SK-N-SH (cell line): Measurements from ENCODE around the gene ME3. TPM values are rescaled to one million over a fixed set of nuclear protein-coding genes. Genes with fewer than 3 reads are reported as not detected.

ENCODE experiments used
- CTCF ChIA-PET: fragments of 300-600, 350-600 bp; formaldehyde crosslinking; extraction: SDS; loops from one replicate; lab custom pipeline; 2021; lab: Yijun Ruan, JAX
- POLR2A ChIA-PET: fragments of 350-600 bp; sonication (Branson Sonifier 250); formaldehyde crosslinking; extraction: SDS; loops from one replicate; lab custom pipeline; 2020; ENCODE audit warnings: antibody characterized with exemption, inconsistent platforms; lab: Yijun Ruan, JAX
- DNase-seq: peaks from one replicate; pipeline ENCODE4 v3.0.0; 2012
- H2AFZ ChIP-seq: fragments of 200-600 bp; sonication (generic); 2 replicates; pipeline ENCODE4 v1.8.1; 2016; ENCODE audit warnings: antibody characterized with exemption, mild to moderate bottlenecking, low read depth
- H3F3A ChIP-seq: fragments of 200-600 bp; sonication (generic); replicated peaks from 2 replicates; pipeline ENCODE3; 2016; ENCODE audit warnings: antibody characterized with exemption, mild to moderate bottlenecking; ENCODE audit not compliant: insufficient read depth
- H3K27ac ChIP-seq, 2 experiments: fragments of 200-500 bp in 1 of 2; fragments of 200-600 bp in 1 of 2; sonication (Bioruptor generic) in 1 of 2; sonication (generic), shearing (Covaris generic) in 1 of 2; 2 replicates each; pipeline versions ENCODE4 v1.5.1 to v1.6.1; 2014 to 2016; ENCODE audit warnings: low read depth in 2 of 2, inconsistent platforms in 1 of 2, low read length in 1 of 2, mild to moderate bottlenecking in 1 of 2, mixed read lengths in 1 of 2
- H3K27me3 ChIP-seq: fragments of 200-600 bp; sonication (generic), shearing (Covaris generic); 2 replicates; pipeline ENCODE4 v1.6.1; 2016; ENCODE audit warnings: mixed run types; ENCODE audit not compliant: insufficient read depth
- H3K36me3 ChIP-seq, 2 experiments: fragments of 200-500 bp in 1 of 2; fragments of 200-600 bp in 1 of 2; sonication (Bioruptor generic) in 1 of 2; sonication (generic) in 1 of 2; replicated peaks in 1 of 2; 2 replicates each; pipeline versions ENCODE3 to v1.5.1; 2014 to 2016; ENCODE audit warnings: low read length in 1 of 2, mild to moderate bottlenecking in 1 of 2; ENCODE audit not compliant: insufficient read depth in 2 of 2, control insufficient read depth in 1 of 2
- H3K4me1 ChIP-seq, 2 experiments: fragments of 200-500 bp in 1 of 2; fragments of 200-600 bp in 1 of 2; sonication (Bioruptor generic) in 1 of 2; sonication (generic), shearing (Covaris generic) in 1 of 2; 2 replicates each; pipeline versions ENCODE4 v1.5.1 to v1.6.1; 2014 to 2016; ENCODE audit warnings: low read depth in 1 of 2, low read length in 1 of 2, mixed run types in 1 of 2; ENCODE audit not compliant: insufficient read depth in 2 of 2, control insufficient read depth in 1 of 2
- H3K4me2 ChIP-seq: fragments of 200-600 bp; sonication (generic), shearing (Covaris generic); 2 replicates; pipeline ENCODE4 v1.6.1; 2017; ENCODE audit warnings: mixed run types
- H3K4me3 ChIP-seq, 2 experiments: fragments of 200-500 bp in 1 of 2; fragments of 200-600 bp in 1 of 2; sonication (Bioruptor generic) in 1 of 2; sonication (generic), shearing (Covaris generic) in 1 of 2; 2 replicates each; pipeline versions ENCODE4 v1.5.1 to v1.8.1; 2014 to 2016; ENCODE audit warnings: low read depth in 2 of 2, inconsistent platforms in 1 of 2, low read length in 1 of 2, mild to moderate bottlenecking in 1 of 2, mixed read lengths in 1 of 2, moderate library complexity in 1 of 2
- H3K79me2 ChIP-seq: fragments of 200-600 bp; sonication (generic); 2 replicates; pipeline ENCODE4 v1.8.1; 2017; ENCODE audit warnings: mild to moderate bottlenecking; ENCODE audit not compliant: insufficient read depth
- H3K9ac ChIP-seq: fragments of 200-600 bp; sonication (generic); 2 replicates; pipeline ENCODE4 v1.6.1; 2017; ENCODE audit warnings: mixed run types
- H3K9me2 ChIP-seq: fragments of 200-600 bp; sonication (generic); 2 replicates; pipeline ENCODE4 v1.6.1; 2017; ENCODE audit warnings: mixed run types
- H3K9me3 ChIP-seq: fragments of 200-600 bp; sonication (generic); 2 replicates; pipeline ENCODE4 v1.6.1; 2017; ENCODE audit warnings: mixed run types, mild to moderate bottlenecking, moderate library complexity
- H4K20me1 ChIP-seq: fragments of 200-600 bp; sonication (generic); 2 replicates; pipeline ENCODE4 v1.6.1; 2017; ENCODE audit warnings: mild to moderate bottlenecking, mixed run types; ENCODE audit not compliant: insufficient read depth
- CTCF ChIP-seq: fragments of 200-600 bp; sonication (generic); IDR thresholded peaks from 2 replicates; pipeline ENCODE4 v1.6.1; 2017; ENCODE audit warnings: antibody characterized with exemption, mild to moderate bottlenecking, moderate library complexity
- EP300 ChIP-seq, 2 experiments: IDR thresholded peaks; 2 replicates each; pipeline versions ENCODE4 v1.4.0 to v1.6.1; 2012; ENCODE audit warnings: borderline replicate concordance in 1 of 2, low read depth in 1 of 2, low read length in 1 of 2
- FOXJ3 ChIP-seq: sonication (generic); formaldehyde crosslinking; IDR thresholded peaks from 2 replicates; pipeline ENCODE4 v1.5.1; 2020; ENCODE audit warnings: mild to moderate bottlenecking, missing genetic modification reagents
- GABPA ChIP-seq: IDR thresholded peaks from 2 replicates; pipeline ENCODE4 v1.4.0; 2012; ENCODE audit warnings: low read depth, mild to moderate bottlenecking
- GATA2 ChIP-seq: sonication (generic); formaldehyde crosslinking; IDR thresholded peaks from 2 replicates; pipeline ENCODE4 v1.5.0; 2020; ENCODE audit warnings: mild to moderate bottlenecking, missing genetic modification reagents
- NFIC ChIP-seq: IDR thresholded peaks from 2 replicates; pipeline ENCODE4 v1.4.0; 2012; ENCODE audit warnings: borderline replicate concordance
- NRF1 ChIP-seq: IDR thresholded peaks from 2 replicates; pipeline ENCODE4 v1.6.1; 2012; ENCODE audit warnings: low read depth, mild to moderate bottlenecking, low read length
- REST ChIP-seq: IDR thresholded peaks from 2 replicates; pipeline ENCODE4 v1.6.1; 2012; ENCODE audit warnings: mild to moderate bottlenecking, low read depth, low read length, moderate library complexity
- RXRA ChIP-seq: IDR thresholded peaks from 2 replicates; pipeline ENCODE4 v1.4.0; 2012; ENCODE audit warnings: low read depth, mild to moderate bottlenecking, borderline replicate concordance
- TEAD4 ChIP-seq: IDR thresholded peaks from 2 replicates; pipeline ENCODE4 v1.4.0; 2012; ENCODE audit warnings: mild to moderate bottlenecking, borderline replicate concordance; ENCODE audit not compliant: insufficient read depth
- USF1 ChIP-seq: IDR thresholded peaks from 2 replicates; pipeline ENCODE4 v1.4.0; 2012; ENCODE audit warnings: low read depth, borderline replicate concordance
- USF2 ChIP-seq: fragments of 150-350 bp; IDR thresholded peaks from 2 replicates; pipeline ENCODE4 v1.6.1; 2017; ENCODE audit warnings: antibody characterized with exemption, low read length, low read depth, borderline replicate concordance
- ZBTB33 ChIP-seq: IDR thresholded peaks from 2 replicates; pipeline ENCODE4 v1.4.0; 2012; ENCODE audit warnings: low read depth, borderline replicate concordance
- WGBS: methylation state at CpG from one replicate; pipeline ENCODE4 v1.1.6; 2017; ENCODE audit warnings: low lambda C conversion rate; 5-methylcytosine and 5-hydroxymethylcytosine counted together
- polyA plus RNA-seq, 3 experiments: library from polyadenylated mRNA; depleted of rRNA; stranded (reverse); fragments of >200 nt; gene quantifications; 2 replicates each; pipeline ENCODE4 v1.2.3, GENCODE V29; 2012

ME3 gene
- polyA plus RNA-seq, 1 of the 3 experiments (the other 2 are of a cell fraction) = 22.0 TPM

GRCh38 chr11:86519064-86519911, 153.1 kb downstream of the ME3 start (continued):
- TF ChIP-seq ZBTB33 (no peak), EP300 (IDR thresholded peaks at IDR 0.05; ENCODE audit: borderline replicate concordance in 1 of 2, low read depth in 1 of 2, low read length in 1 of 2) (peak in 1 of 2 experiments; percentile 60; a peak in 1 of 4 replicates), NFIC (0 out of 2 replicates have a peak, but pooled peaks have one; percentile 36), USF1 (no peak), TEAD4 (peak; percentile 67; the same call in 1 of the 2 replicates), GABPA (no peak), RXRA (peak; percentile 51; the same call in 1 of the 2 replicates), REST (no peak), USF2 (no peak)

DNA sequence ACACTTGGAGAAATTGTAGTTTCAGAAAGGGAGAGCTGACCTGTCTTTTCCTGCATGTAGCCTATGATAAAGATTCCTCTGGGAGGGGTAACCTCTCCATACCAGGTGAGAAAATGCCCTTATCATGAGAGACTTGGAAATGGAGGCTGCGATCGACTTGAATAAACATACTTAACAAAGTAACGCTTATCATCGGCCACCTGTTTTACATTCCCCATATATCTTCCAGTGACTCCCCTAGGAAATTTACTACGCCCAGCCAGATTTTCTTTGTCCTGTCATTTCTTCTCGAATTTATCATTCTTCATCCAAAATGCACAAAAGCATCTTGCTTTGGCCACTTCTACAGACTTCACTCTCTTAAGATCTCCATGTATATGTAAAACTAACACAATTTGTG, 154.2 kb downstream of the ME3 start:
- H3K4me3 ChIP-seq = no peak overlapping the region
- H3K9ac ChIP-seq = peak overlapping the region; percentile 3; the same call in 1 of the 2 replicates
- H3K9me2 ChIP-seq = no peaks in the 10 kb centered on the region
- DNase-seq = no peak
- H3K4me1 ChIP-seq = peaks cover 12 to 39% of the 10 kb centered on the region in 2 experiments
- H4K20me1 ChIP-seq = no peaks in the 10 kb centered on the region
- peak overlapping the region in 1 of 2 experiments; percentile 86; a peak in 3 of 4 replicates for H3K27ac ChIP-seq
- no peaks in the 10 kb centered on the region for H3K36me3 ChIP-seq
- H3K9me3 ChIP-seq = no peaks in the 10 kb centered on the region
- no peaks in the 10 kb centered on the region for H3K79me2 ChIP-seq
- H3F3A ChIP-seq = peaks cover 40% of the 10 kb centered on the region
- H3K4me2 ChIP-seq = peak overlapping the region; percentile 59
- no peak overlapping the region for H2AFZ ChIP-seq
- no peak for TF ChIP-seq NRF1
- no peak for TF ChIP-seq CTCF
- TF ChIP-seq FOXJ3 (CRISPR knock-in tag) = no peak
- no peak for TF ChIP-seq GATA2 (CRISPR knock-in tag)
- CTCF ChIA-PET = no interaction called here
- WGBS = 96% methylated on average over 6 of the region's 6 CpGs
- H3K27me3 ChIP-seq = no peaks in the 10 kb centered on the region
- POLR2A ChIA-PET = no interaction called here
